ENCODE measurements around the gene KRTAP20-3.

KRTAP20-3 gene

GRCh38 chr21:30646904-30647414 is 4.3 kb downstream of the KRTAP20-3 start:
- no peak for TF ChIP-seq CTCF (IDR thresholded peaks at IDR 0.05; ENCODE audit: insufficient read depth, low read length, poor library complexity, severe bottlenecking)
- DNase-seq (ENCODE audit: extremely low read depth, insufficient read length): no peak
- no peaks in the 10 kb centered on the region for H3K36me3 ChIP-seq (ENCODE audit: control insufficient read depth, insufficient read depth, low read length)
- H3K27me3 ChIP-seq (replicated peaks; ENCODE audit: control insufficient read depth, insufficient read depth, low read length): no peaks in the 10 kb centered on the region
- H3K4me3 ChIP-seq (replicated peaks; ENCODE audit: low read depth, low read length): no peak overlapping the region

DNA sequence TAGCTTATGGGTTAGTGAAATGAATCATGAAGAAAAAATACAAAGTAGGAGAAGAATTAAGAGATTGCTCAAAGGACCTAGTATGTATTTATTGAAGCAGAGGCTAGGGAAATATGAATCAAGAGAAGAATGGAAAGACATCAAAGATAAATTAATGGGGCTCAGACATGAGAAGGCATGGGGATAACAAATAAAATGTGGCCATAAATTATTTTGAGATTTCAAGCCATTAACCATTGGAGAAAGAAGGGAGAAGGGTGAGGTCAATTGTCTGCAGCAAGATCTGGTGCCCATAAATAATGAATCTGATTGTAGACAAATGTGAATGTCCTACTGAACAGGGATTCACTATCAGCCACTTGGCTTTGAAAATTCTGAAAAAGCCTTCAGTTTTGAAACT is 10.2 kb downstream of the KRTAP20-3 start:
- Histone ChIP-seq H3K27me3 (replicated peaks; ENCODE audit: control insufficient read depth, insufficient read depth, low read length) (no peaks in the 10 kb centered on the region), H3K36me3 (ENCODE audit: control insufficient read depth, insufficient read depth, low read length) (no peaks in the 10 kb centered on the region), H3K4me3 (replicated peaks; ENCODE audit: low read depth, low read length) (no peak overlapping the region)
- no peak for TF ChIP-seq CTCF (IDR thresholded peaks at IDR 0.05; ENCODE audit: insufficient read depth, low read length, poor library complexity, severe bottlenecking)
- DNase-seq (ENCODE audit: extremely low read depth, insufficient read length): no peak

- Histone ChIP-seq H3K4me3 (replicated peaks; ENCODE audit: low read depth, low read length) (no peak overlapping the region), H3K27me3 (replicated peaks; ENCODE audit: control insufficient read depth, insufficient read depth, low read length) (no peaks in the 10 kb centered on the region), H3K36me3 (ENCODE audit: control insufficient read depth, insufficient read depth, low read length) (no peaks in the 10 kb centered on the region)
- DNase-seq (ENCODE audit: extremely low read depth, insufficient read length): no peak
- TF ChIP-seq CTCF (IDR thresholded peaks at IDR 0.05; ENCODE audit: insufficient read depth, low read length, poor library complexity, severe bottlenecking): no peak
Observed at GRCh38 chr21:30668776-30669175, 26.1 kb downstream of the KRTAP20-3 start.

DNA sequence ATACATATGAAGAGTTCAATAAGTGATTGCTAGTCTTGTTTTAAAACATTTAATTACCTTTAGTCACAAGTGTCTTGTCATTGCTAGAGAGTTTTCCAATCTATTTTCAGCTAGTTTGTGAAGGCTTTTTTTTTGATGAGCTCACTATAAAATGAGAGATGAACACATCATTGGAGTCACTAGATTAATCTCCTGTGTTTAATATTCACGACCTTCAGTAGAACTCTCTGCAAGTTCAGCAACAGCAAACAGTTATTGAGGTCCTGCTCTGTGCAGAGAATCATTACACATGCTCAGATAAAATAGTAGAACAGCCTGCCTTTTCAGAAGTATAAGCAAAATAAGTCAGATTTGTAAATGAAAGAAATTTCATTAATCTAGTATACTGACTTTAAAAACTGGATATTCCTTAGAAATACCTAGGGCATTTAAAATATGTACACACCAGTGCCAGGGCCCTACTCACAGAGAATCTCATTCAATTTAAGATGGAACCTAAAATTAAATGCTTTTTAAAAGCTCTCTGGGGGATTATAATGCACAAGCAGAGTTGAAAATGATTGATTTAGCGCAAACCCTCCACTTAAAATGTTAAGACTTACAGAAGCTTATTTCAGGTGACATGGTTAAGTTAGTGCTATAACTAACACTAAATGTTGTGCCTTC is 30.5 kb downstream of the KRTAP20-3 start:
- H3K27me3 ChIP-seq (replicated peaks; ENCODE audit: control insufficient read depth, insufficient read depth, low read length): no peaks in the 10 kb centered on the region
- no peak for DNase-seq (ENCODE audit: extremely low read depth, insufficient read length)
- no peaks in the 10 kb centered on the region for H3K36me3 ChIP-seq (ENCODE audit: control insufficient read depth, insufficient read depth, low read length)
- no peak for TF ChIP-seq CTCF (IDR thresholded peaks at IDR 0.05; ENCODE audit: insufficient read depth, low read length, poor library complexity, severe bottlenecking)
- H3K4me3 ChIP-seq (replicated peaks; ENCODE audit: low read depth, low read length): no peak overlapping the region

DNA sequence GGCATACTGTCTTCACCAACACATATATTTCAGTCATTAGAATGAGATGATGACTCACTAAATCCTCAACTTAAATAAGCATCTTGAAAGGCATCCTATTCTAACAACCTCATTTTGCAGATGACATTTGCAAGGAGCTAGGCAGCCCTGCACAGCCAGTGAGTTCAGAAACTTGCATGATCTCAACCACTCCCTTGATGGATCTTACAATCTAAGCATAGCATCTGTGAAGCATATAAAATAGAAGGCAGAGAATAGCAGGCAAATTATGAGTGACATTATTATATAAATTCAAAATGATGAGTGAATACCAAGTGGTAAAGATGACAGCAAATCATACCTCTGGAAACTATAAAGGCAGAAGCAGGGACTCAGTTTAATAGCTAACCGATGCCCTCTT is 31.6 kb downstream of the KRTAP20-3 start:
- Histone ChIP-seq H3K27me3 (replicated peaks; ENCODE audit: control insufficient read depth, insufficient read depth, low read length) (no peaks in the 10 kb centered on the region), H3K4me3 (replicated peaks; ENCODE audit: low read depth, low read length) (no peak overlapping the region), H3K36me3 (ENCODE audit: control insufficient read depth, insufficient read depth, low read length) (no peaks in the 10 kb centered on the region)
- no peak for DNase-seq (ENCODE audit: extremely low read depth, insufficient read length)
- no peak for TF ChIP-seq CTCF (IDR thresholded peaks at IDR 0.05; ENCODE audit: insufficient read depth, low read length, poor library complexity, severe bottlenecking)

- no peak for TF ChIP-seq CTCF (IDR thresholded peaks at IDR 0.05; ENCODE audit: insufficient read depth, low read length, poor library complexity, severe bottlenecking)
- Histone ChIP-seq H3K27me3 (replicated peaks; ENCODE audit: control insufficient read depth, insufficient read depth, low read length) (no peaks in the 10 kb centered on the region), H3K4me3 (replicated peaks; ENCODE audit: low read depth, low read length) (no peak overlapping the region), H3K36me3 (ENCODE audit: control insufficient read depth, insufficient read depth, low read length) (no peaks in the 10 kb centered on the region)
- no peak for DNase-seq (ENCODE audit: extremely low read depth, insufficient read length)
Observed at GRCh38 chr21:30676737-30677136, 34.1 kb downstream of the KRTAP20-3 start.
